ENCODE measurements around the gene P2RX3.

P2RX3 gene

GRCh38 chr11:57356268-57356667 is 18.1 kb downstream of the P2RX3 start:
- H3K27ac ChIP-seq (ENCODE audit: low read depth, low read length, poor library complexity, severe bottlenecking) = no peak overlapping the region
- TF ChIP-seq CTCF (IDR thresholded peaks at IDR 0.05; ENCODE audit: low read length) = no peak
- no peak for TF ChIP-seq EZH2 (IDR thresholded peaks at IDR 0.05; ENCODE audit: borderline replicate concordance, low read length)
- H3K4me2 ChIP-seq (ENCODE audit: low read length) = no peak overlapping the region
- no peaks in the 10 kb centered on the region for H3K4me1 ChIP-seq (ENCODE audit: insufficient read depth, low read length, severe bottlenecking)
- H3K79me2 ChIP-seq (ENCODE audit: insufficient read depth, low read length) = no peaks in the 10 kb centered on the region
- no peak overlapping the region for H3K4me3 ChIP-seq (ENCODE audit: low read depth, low read length, poor library complexity, severe bottlenecking)
- no peak overlapping the region for H3K9ac ChIP-seq (ENCODE audit: low read length)
- H3K9me3 ChIP-seq (ENCODE audit: low read length) = peaks cover 3% of the 10 kb centered on the region; the same call in 1 of the 2 replicates
- H3K9me2 ChIP-seq (ENCODE audit: low read depth, low read length) = no peaks in the 10 kb centered on the region
- H3K36me3 ChIP-seq (ENCODE audit: insufficient read depth, low read length) = no peaks in the 10 kb centered on the region
- no peak overlapping the region for H2AFZ ChIP-seq (ENCODE audit: low read length)
- no peaks in the 10 kb centered on the region; the same call in 1 of the 2 replicates for H3K27me3 ChIP-seq (ENCODE audit: insufficient read depth, low read length)
- H3F3A ChIP-seq (ENCODE audit: insufficient read depth, low read length) = no peaks in the 10 kb centered on the region
- H4K20me1 ChIP-seq (ENCODE audit: insufficient read depth, low read length) = no peaks in the 10 kb centered on the region

GRCh38 chr11:57357310-57357709 is 19.2 kb downstream of the P2RX3 start:
- H3K9ac ChIP-seq (ENCODE audit: low read length) = no peak overlapping the region
- no peak overlapping the region for H3K4me2 ChIP-seq (ENCODE audit: low read length)
- no peaks in the 10 kb centered on the region for H3K79me2 ChIP-seq (ENCODE audit: insufficient read depth, low read length)

GRCh38 chr11:57357856-57358255 is 19.7 kb downstream of the P2RX3 start:
- H3K4me3 ChIP-seq (ENCODE audit: low read depth, low read length, poor library complexity, severe bottlenecking) = no peak overlapping the region
- H3K27ac ChIP-seq (ENCODE audit: low read depth, low read length, poor library complexity, severe bottlenecking) = no peak overlapping the region
- H3F3A ChIP-seq (ENCODE audit: insufficient read depth, low read length) = no peaks in the 10 kb centered on the region
- H4K20me1 ChIP-seq (ENCODE audit: insufficient read depth, low read length) = no peaks in the 10 kb centered on the region
- H3K4me2 ChIP-seq (ENCODE audit: low read length) = no peak overlapping the region
- no peaks in the 10 kb centered on the region for H3K9me2 ChIP-seq (ENCODE audit: low read depth, low read length)
- H3K79me2 ChIP-seq (ENCODE audit: insufficient read depth, low read length) = no peaks in the 10 kb centered on the region
- H3K9ac ChIP-seq (ENCODE audit: low read length) = no peak overlapping the region
- TF ChIP-seq EZH2 (IDR thresholded peaks at IDR 0.05; ENCODE audit: borderline replicate concordance, low read length) (no peak), CTCF (IDR thresholded peaks at IDR 0.05; ENCODE audit: low read length) (no peak)
- no peaks in the 10 kb centered on the region for H3K9me3 ChIP-seq (ENCODE audit: low read length)
- no peaks in the 10 kb centered on the region for H3K27me3 ChIP-seq (ENCODE audit: insufficient read depth, low read length)
- no peak overlapping the region for H2AFZ ChIP-seq (ENCODE audit: low read length)
- no peaks in the 10 kb centered on the region for H3K4me1 ChIP-seq (ENCODE audit: insufficient read depth, low read length, severe bottlenecking)
- H3K36me3 ChIP-seq (ENCODE audit: insufficient read depth, low read length) = no peaks in the 10 kb centered on the region

More at GRCh38 chr11:57357310-57357709, 19.2 kb downstream of the P2RX3 start:
- H4K20me1 ChIP-seq (ENCODE audit: insufficient read depth, low read length) = no peaks in the 10 kb centered on the region
- no peaks in the 10 kb centered on the region for H3K9me2 ChIP-seq (ENCODE audit: low read depth, low read length)
- no peaks in the 10 kb centered on the region for H3K4me1 ChIP-seq (ENCODE audit: insufficient read depth, low read length, severe bottlenecking)
- no peak overlapping the region for H2AFZ ChIP-seq (ENCODE audit: low read length)
- no peaks in the 10 kb centered on the region for H3K27me3 ChIP-seq (ENCODE audit: insufficient read depth, low read length)
- no peaks in the 10 kb centered on the region for H3F3A ChIP-seq (ENCODE audit: insufficient read depth, low read length)
- H3K36me3 ChIP-seq (ENCODE audit: insufficient read depth, low read length) = no peaks in the 10 kb centered on the region
- TF ChIP-seq EZH2 (IDR thresholded peaks at IDR 0.05; ENCODE audit: borderline replicate concordance, low read length) (no peak), CTCF (IDR thresholded peaks at IDR 0.05; ENCODE audit: low read length) (no peak)
- H3K4me3 ChIP-seq (ENCODE audit: low read depth, low read length, poor library complexity, severe bottlenecking) = no peak overlapping the region
- no peaks in the 10 kb centered on the region for H3K9me3 ChIP-seq (ENCODE audit: low read length)
- no peak overlapping the region for H3K27ac ChIP-seq (ENCODE audit: low read depth, low read length, poor library complexity, severe bottlenecking)
